ENCODE data around the gene PRTFDC1. TPM values are rescaled to one million over a fixed set of nuclear protein-coding genes. Genes with fewer than 3 reads are reported as not detected.

PRTFDC1 gene
- total and polyA plus RNA-seq, 2 of the 8 experiments (the other 6 are each of a cell fraction or from before 2014, with no cell fraction given), result 5.9 to 6.6 TPM

GRCh38 chr10:24841530-24841929, 110.9 kb downstream of the PRTFDC1 start:
- no peak overlapping the region for H4K8ac ChIP-seq (ENCODE audit: extremely low read depth, insufficient read depth, low read length)
- no peaks in the 10 kb centered on the region for H3K27me3 ChIP-seq (replicated peaks in 1 of 4; ENCODE audit: control insufficient read depth in 3 of 4, extremely low read depth in 1 of 4, insufficient read depth in 3 of 4, low read length in 3 of 4)
- H2BK12ac ChIP-seq (ENCODE audit: low read depth, low read length), result no peak overlapping the region
- DNase-seq (ENCODE audit: low read depth in 1 of 2, low spot score in 2 of 2), result no peak
- H3K9me3 ChIP-seq (ENCODE audit: insufficient read depth in 2 of 2, low read depth in 1 of 2, low read length in 1 of 2), result no peaks in the 10 kb centered on the region
- H2BK120ac ChIP-seq (replicated peaks; ENCODE audit: low read depth, low read length), result no peak overlapping the region
- H3K56ac ChIP-seq (replicated peaks; ENCODE audit: insufficient read length, low read depth, low read length), result no peak overlapping the region
- no peak overlapping the region for H2AK5ac ChIP-seq (ENCODE audit: low read depth, low read length)
- H2BK15ac ChIP-seq (ENCODE audit: low read length), result no peak overlapping the region
- 79% methylated on average over 2 of the region's 2 CpGs; no CpG with 5 or more reads in 1 of the 2 experiments for WGBS, 2 experiments (ENCODE audit: extremely low coverage in 1 of 2, insufficient coverage in 1 of 2, insufficient read length in 1 of 2, insufficient replicate concordance in 2 of 2, low coverage in 1 of 2, low lambda C conversion rate in 2 of 2, missing lambda C conversion rate in 1 of 2)
- no peak overlapping the region for H3K4me2 ChIP-seq (ENCODE audit: insufficient read depth in 1 of 2, low read depth in 2 of 2, low read length in 2 of 2)
- no peak overlapping the region for H2BK5ac ChIP-seq (ENCODE audit: low read depth, low read length)
- POLR2A ChIA-PET (ENCODE audit: partially characterized antibody), result interaction anchor here (1.1 kb wide), 1 partner anchor 40 kb away, joined by 3 read pairs; no protein-coding TSS in a partner anchor
- H4K91ac ChIP-seq (replicated peaks; ENCODE audit: insufficient read length, low read length), result no peak overlapping the region
- H2BK20ac ChIP-seq (ENCODE audit: low read length), result no peak overlapping the region
- H3K18ac ChIP-seq (ENCODE audit: extremely low read depth, low read length), result no peak overlapping the region
- no peak overlapping the region for H3K23ac ChIP-seq (ENCODE audit: insufficient read length)
- H3K36me3 ChIP-seq (ENCODE audit: control insufficient read depth in 2 of 4, insufficient read depth in 4 of 4, low read length in 3 of 4), result no peaks in the 10 kb centered on the region
- no peaks in the 10 kb centered on the region for H4K20me1 ChIP-seq (replicated peaks in 1 of 2; ENCODE audit: control insufficient read depth in 1 of 2, insufficient read depth in 2 of 2, low read length in 2 of 2)
- no peaks in the 10 kb centered on the region for H3K23me2 ChIP-seq (ENCODE audit: low read depth, low read length)
- H2AFZ ChIP-seq (ENCODE audit: low read length), result no peak overlapping the region
- no peak overlapping the region for H3K27ac ChIP-seq (ENCODE audit: low read depth, low read length)
- no peak overlapping the region for H4K5ac ChIP-seq (ENCODE audit: insufficient read length, low read depth, low read length)
- H3K79me1 ChIP-seq (ENCODE audit: low read depth, low read length), result no peaks in the 10 kb centered on the region
- H3K79me2 ChIP-seq (ENCODE audit: control insufficient read depth in 1 of 2, insufficient read depth in 2 of 2, low read length in 2 of 2), result no peaks in the 10 kb centered on the region
- no peak overlapping the region for H3K4me3 ChIP-seq (ENCODE audit: extremely low read depth in 1 of 4, insufficient read depth in 2 of 4, low read depth in 3 of 4, low read length in 4 of 4)
- no peak for FAIRE-seq
- H3K9ac ChIP-seq (replicated peaks in 1 of 4; ENCODE audit: extremely low read depth in 1 of 4, low read depth in 3 of 4, low read length in 3 of 4), result no peak overlapping the region
- H3K14ac ChIP-seq (ENCODE audit: insufficient read length), result no peak overlapping the region
- no peaks in the 10 kb centered on the region for H3K4me1 ChIP-seq (replicated peaks in 1 of 4; ENCODE audit: control insufficient read depth in 3 of 4, insufficient read depth in 4 of 4, low read length in 3 of 4)
- no peak overlapping the region for H3K4ac ChIP-seq (replicated peaks; ENCODE audit: insufficient read length, low read depth, low read length)
- TF ChIP-seq NRF1 (IDR thresholded peaks at IDR 0.05; ENCODE audit: low read depth, low read length) (no peak), CREB1 (IDR thresholded peaks at IDR 0.05) (no peak), CTBP2 (IDR thresholded peaks at IDR 0.05; ENCODE audit: borderline replicate concordance, insufficient read depth, insufficient read length, low read length) (no peak), BCL11A (IDR thresholded peaks at IDR 0.05; ENCODE audit: low read depth in 2 of 2, low read length in 2 of 2) (no peak), SRF (IDR thresholded peaks at IDR 0.05; ENCODE audit: low read depth, low read length) (no peak), SP2 (IDR thresholded peaks at IDR 0.05; ENCODE audit: low read length) (no peak), TCF12 (IDR thresholded peaks at IDR 0.05; ENCODE audit: low read depth, low read length) (no peak), HDAC6 (IDR thresholded peaks at IDR 0.05; ENCODE audit: low read depth, low read length) (no peak), KDM5A (IDR thresholded peaks at IDR 0.05; ENCODE audit: low read length) (no peak), ZNF274 (IDR thresholded peaks at IDR 0.05; ENCODE audit: borderline replicate concordance, extremely low read depth, low read length) (no peak)
- CTCF ChIA-PET (ENCODE audit: partially characterized antibody), result no interaction called here

Measured in H1 (cell line).